Esophagus mucosa (tissue), 1 donor: ENCODE measurements around the gene DCST2. TPM values are rescaled to one million over a fixed set of nuclear protein-coding genes. Genes with fewer than 3 reads are reported as not detected.

Experiments
- ATAC-seq: fragments of 200-7000 bp; cut with Tn5 transposase; one replicate; pipeline ENCODE4 v1.9.1; 2020
- total RNA-seq: library from RNA; stranded (reverse); gene quantifications from one replicate; pipeline ENCODE4 v1.2.4, GENCODE V29; 2023
- donor health status: DM: yes; HTN: yes; CAD: no.

DCST2 gene
- total RNA-seq, 1 donor from 2014 or later = 1.3 TPM

- ATAC-seq = no peak
Observed at GRCh38 chr1:155048449-155049334, 15.1 kb upstream of the DCST2 start.

- peak; percentile 87 for ATAC-seq
Observed at GRCh38 chr1:155044812-155045657, 11.5 kb upstream of the DCST2 start.

GRCh38 chr1:155044365-155044764 is 10.8 kb upstream of the DCST2 start:
- ATAC-seq = no peak

- ATAC-seq = no peak
Observed at GRCh38 chr1:155043793-155044192, 10.2 kb upstream of the DCST2 start.

- ATAC-seq = no peak
Observed at GRCh38 chr1:155043301-155043702, 9.7 kb upstream of the DCST2 start.

GRCh38 chr1:155042789-155043188 is 9.2 kb upstream of the DCST2 start:
- ATAC-seq = no peak

GRCh38 chr1:155040358-155041093 is 6.9 kb upstream of the DCST2 start:
- ATAC-seq = no peak

- ATAC-seq = no peak
Observed at GRCh38 chr1:155039308-155039669, 5.7 kb upstream of the DCST2 start.

- ATAC-seq = peak; percentile 94
Observed at GRCh38 chr1:155038602-155039307, 5.2 kb upstream of the DCST2 start.

GRCh38 chr1:155037851-155038441 is 4.4 kb upstream of the DCST2 start:
- ATAC-seq = peak; percentile 65

- no peak for ATAC-seq
Observed at GRCh38 chr1:155037043-155037442, 3.5 kb upstream of the DCST2 start.

- ATAC-seq = no peak
Observed at GRCh38 chr1:155035936-155036335, 2.4 kb upstream of the DCST2 start.

GRCh38 chr1:155034318-155035208 is 982 bp upstream of the DCST2 start:
- ATAC-seq = no peak

GRCh38 chr1:155032886-155033285 is 695 bp downstream of the DCST2 start:
- ATAC-seq = no peak

GRCh38 chr1:155030899-155031298 is 2.7 kb downstream of the DCST2 start:
- no peak for ATAC-seq

- no peak for ATAC-seq
Observed at GRCh38 chr1:155030243-155030795, 3.3 kb downstream of the DCST2 start.

GRCh38 chr1:155029513-155030242 is 3.9 kb downstream of the DCST2 start:
- ATAC-seq = no peak

- ATAC-seq = peak; percentile 67
Observed at GRCh38 chr1:155026588-155026987, 7.0 kb downstream of the DCST2 start.

GRCh38 chr1:155026154-155026553 is 7.4 kb downstream of the DCST2 start:
- peak; percentile 16 for ATAC-seq

- ATAC-seq = no peak
Observed at GRCh38 chr1:155024315-155024714, 9.3 kb downstream of the DCST2 start.
